ENCODE data around the gene FCHO2.

The FCHO2 gene

DNA sequence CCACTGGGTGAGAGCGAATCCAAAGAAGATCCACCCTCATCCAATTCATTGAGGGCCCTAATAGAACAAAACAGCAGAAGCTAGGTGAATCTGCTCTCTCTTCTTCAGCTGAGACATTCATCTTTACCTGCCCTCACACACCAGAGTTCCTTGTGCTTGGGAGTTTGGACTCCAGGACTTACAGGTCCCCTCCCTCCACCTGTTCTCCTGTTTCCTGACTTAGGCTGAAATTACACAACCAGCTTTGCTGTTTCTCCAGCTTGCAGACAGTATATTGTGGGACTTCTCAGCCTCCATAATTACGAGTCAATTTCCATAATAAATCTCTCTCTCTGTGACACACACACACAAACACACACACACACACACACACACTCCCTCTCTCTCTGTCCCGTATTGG, 183.6 kb downstream of the FCHO2 start:
- DNase-seq: no peak

Data from amniotic stem cell (primary cell).